Muscle layer of duodenum (tissue), 2 donors: Measurements from ENCODE around the gene BRCA2.

Experiments
- H3K27ac ChIP-seq: one replicate; pipeline ENCODE4 v1.7.0; 2013; ENCODE audit warnings: mild to moderate bottlenecking, low read length
- H3K27me3 ChIP-seq: one replicate; pipeline ENCODE4 v1.7.0; 2013; ENCODE audit warnings: low read depth, mild to moderate bottlenecking, control low read depth, low read length
- H3K36me3 ChIP-seq, 2 donors: one replicate each; pipeline ENCODE4 v1.7.0; 2013; ENCODE audit warnings: low read length in 2 of 2, control low read depth in 1 of 2, mild to moderate bottlenecking in 1 of 2; ENCODE audit not compliant: insufficient read depth in 2 of 2, control insufficient read depth in 1 of 2
- H3K4me1 ChIP-seq, 2 donors: one replicate each; pipeline ENCODE4 v1.7.0; 2013; ENCODE audit warnings: low read length in 2 of 2, mild to moderate bottlenecking in 2 of 2, control low read depth in 1 of 2, moderate library complexity in 1 of 2; ENCODE audit not compliant: insufficient read depth in 2 of 2, control insufficient read depth in 1 of 2
- H3K4me3 ChIP-seq, 2 donors: one replicate each; pipeline ENCODE4 v1.7.0; 2013; ENCODE audit warnings: low read length in 2 of 2, low read depth in 1 of 2, mild to moderate bottlenecking in 1 of 2
- H3K9me3 ChIP-seq, 2 donors: one replicate each; pipeline ENCODE4 v1.7.0; 2013; ENCODE audit warnings: low read length in 2 of 2, control low read depth in 1 of 2, mild to moderate bottlenecking in 1 of 2; ENCODE audit not compliant: control insufficient read depth in 1 of 2
- donor health status: healthy.

Gene BRCA2

GRCh38 chr13:32390048-32390447 is 74.7 kb downstream of the BRCA2 start:
- no peaks in the 10 kb centered on the region for H3K4me1 ChIP-seq
- H3K27me3 ChIP-seq = no peaks in the 10 kb centered on the region
- no peak overlapping the region for H3K27ac ChIP-seq
- no peak overlapping the region for H3K4me3 ChIP-seq
- no peaks in the 10 kb centered on the region for H3K9me3 ChIP-seq
- no peaks in the 10 kb centered on the region for H3K36me3 ChIP-seq

GRCh38 chr13:32390484-32390883 is 75.2 kb downstream of the BRCA2 start:
- no peak overlapping the region for H3K27ac ChIP-seq
- no peaks in the 10 kb centered on the region for H3K27me3 ChIP-seq
- no peaks in the 10 kb centered on the region for H3K9me3 ChIP-seq
- no peaks in the 10 kb centered on the region for H3K36me3 ChIP-seq
- no peaks in the 10 kb centered on the region for H3K4me1 ChIP-seq
- no peak overlapping the region for H3K4me3 ChIP-seq

GRCh38 chr13:32391101-32391619 is 75.9 kb downstream of the BRCA2 start:
- H3K4me1 ChIP-seq = no peaks in the 10 kb centered on the region
- H3K36me3 ChIP-seq = no peaks in the 10 kb centered on the region
- no peak overlapping the region for H3K4me3 ChIP-seq
- no peaks in the 10 kb centered on the region for H3K9me3 ChIP-seq
- no peak overlapping the region for H3K27ac ChIP-seq
- no peaks in the 10 kb centered on the region for H3K27me3 ChIP-seq

- Histone ChIP-seq H3K27me3 (no peaks in the 10 kb centered on the region), H3K36me3 (peaks cover 6 to 21% of the 10 kb centered on the region in 2 donors), H3K27ac (no peak overlapping the region), H3K9me3 (no peaks in the 10 kb centered on the region), H3K4me3 (no peak overlapping the region), H3K4me1 (no peaks in the 10 kb centered on the region)
Observed at GRCh38 chr13:32403108-32403507, 87.8 kb downstream of the BRCA2 start.

GRCh38 chr13:32407854-32408253 is 92.5 kb downstream of the BRCA2 start:
- H3K4me1 ChIP-seq = peaks cover 0 to 5% of the 10 kb centered on the region in 2 donors
- no peaks in the 10 kb centered on the region for H3K9me3 ChIP-seq
- H3K36me3 ChIP-seq = peaks cover 2 to 17% of the 10 kb centered on the region in 2 donors
- no peak overlapping the region for H3K27ac ChIP-seq
- H3K4me3 ChIP-seq = no peak overlapping the region
- no peaks in the 10 kb centered on the region for H3K27me3 ChIP-seq

- H3K27ac ChIP-seq = no peak overlapping the region
- H3K36me3 ChIP-seq = peaks cover 0 to 11% of the 10 kb centered on the region in 2 donors
- peaks cover 0 to 5% of the 10 kb centered on the region in 2 donors for H3K4me1 ChIP-seq
- H3K9me3 ChIP-seq = no peaks in the 10 kb centered on the region
- H3K4me3 ChIP-seq = no peak overlapping the region
- H3K27me3 ChIP-seq = no peaks in the 10 kb centered on the region
Observed at GRCh38 chr13:32408296-32409000, 93.1 kb downstream of the BRCA2 start.

DNA sequence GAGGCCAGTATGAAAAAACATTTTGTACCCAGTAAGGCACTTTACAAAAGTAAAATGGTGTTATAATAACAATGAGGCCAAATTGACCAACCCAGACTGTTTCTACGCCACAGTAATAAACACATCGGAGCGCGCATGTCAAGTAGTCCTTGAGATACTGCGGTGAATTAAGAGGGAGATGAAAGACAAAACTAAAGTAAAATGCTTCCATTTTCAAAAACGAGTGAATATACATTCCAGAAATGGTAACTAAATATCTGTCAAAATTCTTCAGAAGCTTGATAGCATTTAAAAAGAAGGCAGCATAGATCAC is 93.6 kb downstream of the BRCA2 start:
- no peaks in the 10 kb centered on the region for H3K27me3 ChIP-seq
- peaks cover 0 to 11% of the 10 kb centered on the region in 2 donors for H3K36me3 ChIP-seq
- no peak overlapping the region for H3K27ac ChIP-seq
- H3K4me1 ChIP-seq = peaks cover 0 to 5% of the 10 kb centered on the region in 2 donors
- no peaks in the 10 kb centered on the region for H3K9me3 ChIP-seq
- H3K4me3 ChIP-seq = no peak overlapping the region

DNA sequence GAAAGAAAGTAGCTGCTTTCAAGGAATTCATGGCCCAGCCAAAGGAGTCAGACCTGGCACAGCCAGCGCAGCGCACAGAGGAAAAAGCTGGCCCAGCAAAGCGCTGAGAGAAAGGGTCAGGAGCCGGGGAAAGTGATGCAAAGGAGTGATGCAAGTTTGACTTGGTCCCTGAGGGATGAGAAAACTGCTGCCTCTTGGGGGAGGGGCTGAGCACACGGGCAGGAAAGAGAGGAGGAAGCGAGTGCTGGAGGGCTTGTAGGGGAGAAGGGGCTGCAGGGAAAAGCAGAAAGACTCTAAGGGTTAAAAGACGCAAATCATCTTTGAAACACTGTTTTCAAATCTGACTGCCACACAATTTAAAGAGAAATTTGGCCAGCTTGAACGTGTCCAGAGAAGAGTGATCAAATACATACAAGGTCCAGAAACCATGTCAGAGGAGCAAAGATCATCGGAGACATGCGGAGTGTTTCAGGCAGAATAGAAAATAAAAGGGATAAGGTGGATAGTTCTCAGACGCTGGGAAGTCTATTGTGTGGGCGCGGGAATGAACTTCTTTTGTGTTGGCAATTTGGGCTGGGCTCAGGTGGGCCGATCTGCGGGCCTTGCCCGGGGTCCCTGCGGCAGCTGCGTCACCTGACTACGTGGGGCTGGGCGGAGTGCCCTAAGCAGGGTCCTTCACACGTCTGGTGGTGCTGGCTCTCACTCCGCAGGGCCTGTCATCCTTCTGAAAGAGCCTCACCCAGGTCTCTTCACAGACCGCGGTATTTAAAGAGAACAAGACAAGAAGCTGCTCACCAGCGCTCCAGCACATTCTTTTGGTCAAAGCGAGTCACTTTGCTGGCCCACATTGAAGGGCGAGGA is 94.5 kb downstream of the BRCA2 start:
- peaks cover 0 to 8% of the 10 kb centered on the region in 2 donors for H3K36me3 ChIP-seq
- H3K4me3 ChIP-seq = peak overlapping the region; percentile 21 to 39
- peaks cover 0 to 5% of the 10 kb centered on the region in 2 donors for H3K4me1 ChIP-seq
- no peaks in the 10 kb centered on the region for H3K27me3 ChIP-seq
- no peak overlapping the region for H3K27ac ChIP-seq
- H3K9me3 ChIP-seq = no peaks in the 10 kb centered on the region

DNA sequence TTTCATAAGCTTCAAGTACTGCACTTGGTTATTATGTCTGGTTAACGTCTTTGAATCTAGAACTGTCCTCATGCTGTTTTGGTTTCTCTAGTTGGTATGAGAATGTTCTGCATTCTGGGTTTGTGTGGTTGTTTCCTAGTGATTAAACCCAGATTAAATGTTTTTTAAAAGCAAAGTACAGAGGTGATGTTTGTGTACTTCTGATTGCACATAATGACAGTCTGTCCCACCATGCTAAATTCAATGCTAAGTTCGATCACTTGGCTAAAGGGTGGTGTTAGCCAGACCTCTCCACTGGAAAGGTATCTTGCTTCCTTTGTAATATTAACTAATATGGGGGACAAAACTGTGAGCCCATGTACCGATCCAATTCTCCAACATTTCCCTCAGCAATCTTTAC is 98.0 kb downstream of the BRCA2 start:
- Histone ChIP-seq H3K27me3 (no peaks in the 10 kb centered on the region), H3K27ac (no peak overlapping the region), H3K4me1 (peaks cover 0 to 5% of the 10 kb centered on the region in 2 donors), H3K4me3 (no peak overlapping the region), H3K36me3 (no peaks in the 10 kb centered on the region), H3K9me3 (no peaks in the 10 kb centered on the region)

DNA sequence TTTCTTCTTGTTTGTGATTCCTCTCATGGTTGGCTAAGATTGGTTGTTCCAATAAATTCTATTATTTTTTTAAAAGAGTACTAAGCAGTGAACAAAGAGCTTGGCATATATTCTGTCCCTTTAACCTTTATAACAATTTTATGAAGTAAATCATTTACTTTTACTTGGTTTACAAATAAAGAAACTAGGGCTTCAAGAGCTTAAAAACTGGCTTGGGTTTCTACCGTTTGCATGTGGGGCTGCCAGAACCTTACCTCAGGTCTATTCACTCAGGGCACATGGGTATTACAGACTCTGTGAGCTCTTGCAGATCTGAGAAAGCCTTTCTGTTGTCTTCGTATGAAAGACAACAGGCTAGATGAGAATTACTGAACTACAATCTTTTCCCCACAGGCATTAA is 99.3 kb downstream of the BRCA2 start:
- Histone ChIP-seq H3K4me1 (peaks cover 0 to 5% of the 10 kb centered on the region in 2 donors), H3K4me3 (no peak overlapping the region), H3K27ac (no peak overlapping the region), H3K9me3 (no peaks in the 10 kb centered on the region), H3K36me3 (no peaks in the 10 kb centered on the region), H3K27me3 (no peaks in the 10 kb centered on the region)

DNA sequence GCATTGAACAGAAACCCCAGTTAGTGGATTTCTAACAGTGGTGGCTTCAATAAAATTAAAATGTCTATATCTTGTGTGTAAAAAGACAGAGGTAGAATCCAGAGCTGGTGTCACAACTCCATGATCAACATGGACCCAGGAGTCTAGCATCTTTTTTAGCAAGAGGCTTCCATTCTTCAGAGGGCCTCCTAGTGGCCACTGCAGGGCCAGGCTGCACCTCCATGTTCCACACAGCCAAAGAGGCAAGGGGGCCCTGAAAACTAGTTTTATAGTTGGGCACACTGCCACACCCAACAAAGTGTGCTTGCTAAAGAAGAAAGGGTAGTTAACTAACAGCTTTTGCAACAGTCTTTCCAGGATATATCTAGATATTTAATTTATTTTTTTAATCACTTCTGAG is 99.7 kb downstream of the BRCA2 start:
- Histone ChIP-seq H3K9me3 (no peaks in the 10 kb centered on the region), H3K4me3 (no peak overlapping the region), H3K36me3 (peaks cover 4% of the 10 kb centered on the region in 2 donors), H3K27me3 (no peaks in the 10 kb centered on the region), H3K4me1 (peaks cover 0 to 4% of the 10 kb centered on the region in 2 donors), H3K27ac (no peak overlapping the region)
